Right atrium auricular region (tissue), 2 donors: ENCODE measurements around the gene APBA1. TPM values are rescaled to one million over a fixed set of nuclear protein-coding genes. Genes with fewer than 3 reads are reported as not detected.

Experiments used
- DNase-seq: peaks from one replicate; pipeline ENCODE4 v3.0.0-alpha.2; 2019; ENCODE audit warnings: low spot score
- H3K27ac ChIP-seq, 2 donors: fragments of 200-600 bp; sonication (generic); 1 replicate in 1 of 2; 2 replicates in 1 of 2; pipeline ENCODE4 v1.5.1; 2016 to 2019
- H3K27me3 ChIP-seq, 2 donors: fragments of 200-600 bp; sonication (generic); one replicate each; pipeline versions ENCODE4 v1.5.1 to v1.6.0; 2017 to 2019
- H3K36me3 ChIP-seq: fragments of 200-600 bp; sonication (generic); one replicate; pipeline ENCODE4 v1.5.1; 2016
- H3K4me1 ChIP-seq, 2 donors: fragments of 200-600 bp; sonication (generic); one replicate each; pipeline versions ENCODE4 v1.5.1 to v1.6.0; 2017 to 2019
- H3K4me3 ChIP-seq, 2 donors: fragments of 200-600 bp; sonication (generic); 1 replicate in 1 of 2; 2 replicates in 1 of 2; pipeline ENCODE4 v1.5.1; 2017 to 2019; ENCODE audit warnings: mild to moderate bottlenecking in 1 of 2, moderate library complexity in 1 of 2
- H3K9me3 ChIP-seq, 2 donors: fragments of 200-600 bp; sonication (generic); one replicate each; pipeline ENCODE4 v1.5.1; 2019
- total RNA-seq, 2 donors: library from RNA; depleted of rRNA; stranded (reverse); fragments of >200 nt; gene quantifications; one replicate each; pipeline ENCODE4 v1.1.0, GENCODE V29; 2016
- TF ChIP-seq, protein P1 (sequence below), 2 donors: fragments of 200-600 bp; sonication (generic); IDR thresholded peaks; one replicate each; pipeline ENCODE4 v1.5.1; 2019; ENCODE audit warnings: antibody characterized with exemption in 2 of 2

Gene APBA1
- total RNA-seq, 2 donors from 2014 or later: 5.6 to 12.1 TPM

DNA sequence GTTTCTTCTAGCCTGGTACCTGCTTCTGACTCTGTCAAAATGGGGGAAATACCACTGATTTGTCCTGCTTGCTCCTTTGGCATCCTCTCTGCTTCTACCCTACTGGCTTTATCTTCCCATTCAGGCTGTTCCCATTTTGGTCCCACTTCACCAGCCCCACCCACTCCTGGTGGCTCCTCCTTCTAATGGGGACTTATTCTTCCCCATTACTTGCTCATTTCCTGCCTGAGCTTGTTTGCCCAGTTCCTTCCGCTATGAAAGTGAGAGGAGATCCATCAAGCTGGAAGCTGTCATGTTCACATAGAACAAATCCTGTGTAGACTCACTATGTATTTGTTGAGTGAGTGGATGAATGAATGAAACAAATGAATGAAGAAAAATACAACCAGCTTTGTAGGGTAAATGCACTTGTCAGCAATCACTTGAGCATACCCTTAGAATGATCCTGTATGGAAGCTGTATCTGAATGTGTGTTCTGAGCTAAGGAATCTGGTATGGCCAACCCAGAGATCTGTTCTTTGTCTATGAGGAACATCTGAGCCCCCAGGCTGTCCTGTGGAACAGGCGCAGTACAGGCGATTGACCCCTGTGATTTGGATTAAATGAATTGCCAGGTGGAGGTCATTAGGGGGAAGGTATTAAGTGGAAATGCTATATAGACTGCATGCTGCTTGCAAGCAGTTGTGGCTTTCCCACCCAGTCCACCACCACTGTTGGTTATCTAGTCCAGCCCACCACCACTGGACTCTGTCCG is 89.5 kb downstream of the APBA1 start:
- H3K27me3 ChIP-seq: no peaks in the 10 kb centered on the region
- H3K4me1 ChIP-seq: peaks cover 0 to 8% of the 10 kb centered on the region in 2 donors
- no peak for DNase-seq
- H3K36me3 ChIP-seq: no peaks in the 10 kb centered on the region
- no peak overlapping the region for H3K27ac ChIP-seq
- TF ChIP-seq, protein P1, sequence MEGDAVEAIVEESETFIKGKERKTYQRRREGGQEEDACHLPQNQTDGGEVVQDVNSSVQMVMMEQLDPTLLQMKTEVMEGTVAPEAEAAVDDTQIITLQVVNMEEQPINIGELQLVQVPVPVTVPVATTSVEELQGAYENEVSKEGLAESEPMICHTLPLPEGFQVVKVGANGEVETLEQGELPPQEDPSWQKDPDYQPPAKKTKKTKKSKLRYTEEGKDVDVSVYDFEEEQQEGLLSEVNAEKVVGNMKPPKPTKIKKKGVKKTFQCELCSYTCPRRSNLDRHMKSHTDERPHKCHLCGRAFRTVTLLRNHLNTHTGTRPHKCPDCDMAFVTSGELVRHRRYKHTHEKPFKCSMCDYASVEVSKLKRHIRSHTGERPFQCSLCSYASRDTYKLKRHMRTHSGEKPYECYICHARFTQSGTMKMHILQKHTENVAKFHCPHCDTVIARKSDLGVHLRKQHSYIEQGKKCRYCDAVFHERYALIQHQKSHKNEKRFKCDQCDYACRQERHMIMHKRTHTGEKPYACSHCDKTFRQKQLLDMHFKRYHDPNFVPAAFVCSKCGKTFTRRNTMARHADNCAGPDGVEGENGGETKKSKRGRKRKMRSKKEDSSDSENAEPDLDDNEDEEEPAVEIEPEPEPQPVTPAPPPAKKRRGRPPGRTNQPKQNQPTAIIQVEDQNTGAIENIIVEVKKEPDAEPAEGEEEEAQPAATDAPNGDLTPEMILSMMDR (IDR thresholded peaks at IDR 0.05): no peak
- H3K9me3 ChIP-seq: no peaks in the 10 kb centered on the region
- H3K4me3 ChIP-seq: no peak overlapping the region

DNA sequence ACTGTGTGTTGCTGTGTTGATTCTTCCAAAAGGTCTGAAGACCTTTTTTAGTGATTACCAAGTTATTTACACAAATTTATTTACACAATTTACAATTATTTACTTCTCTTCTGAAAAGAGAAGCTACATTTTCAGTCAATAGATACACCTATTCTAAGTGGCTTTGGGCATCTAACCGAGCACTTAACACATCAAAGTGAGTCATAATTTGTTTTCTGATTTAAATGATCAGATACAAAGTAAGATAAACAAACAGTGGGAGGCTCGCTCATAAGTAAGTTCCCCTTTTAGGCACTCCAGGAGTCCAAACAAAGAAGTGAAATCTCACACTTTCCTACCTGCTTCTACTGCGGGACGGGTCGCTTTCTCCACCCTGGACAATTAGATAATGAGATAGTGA is 90.2 kb downstream of the APBA1 start:
- no peak for DNase-seq
- H3K36me3 ChIP-seq: no peaks in the 10 kb centered on the region
- H3K4me3 ChIP-seq: no peak overlapping the region
- H3K27me3 ChIP-seq: no peaks in the 10 kb centered on the region
- TF ChIP-seq, protein P1 (IDR thresholded peaks at IDR 0.05): no peak
- H3K27ac ChIP-seq: no peak overlapping the region
- H3K9me3 ChIP-seq: no peaks in the 10 kb centered on the region
- peaks cover 0 to 8% of the 10 kb centered on the region in 2 donors for H3K4me1 ChIP-seq

DNA sequence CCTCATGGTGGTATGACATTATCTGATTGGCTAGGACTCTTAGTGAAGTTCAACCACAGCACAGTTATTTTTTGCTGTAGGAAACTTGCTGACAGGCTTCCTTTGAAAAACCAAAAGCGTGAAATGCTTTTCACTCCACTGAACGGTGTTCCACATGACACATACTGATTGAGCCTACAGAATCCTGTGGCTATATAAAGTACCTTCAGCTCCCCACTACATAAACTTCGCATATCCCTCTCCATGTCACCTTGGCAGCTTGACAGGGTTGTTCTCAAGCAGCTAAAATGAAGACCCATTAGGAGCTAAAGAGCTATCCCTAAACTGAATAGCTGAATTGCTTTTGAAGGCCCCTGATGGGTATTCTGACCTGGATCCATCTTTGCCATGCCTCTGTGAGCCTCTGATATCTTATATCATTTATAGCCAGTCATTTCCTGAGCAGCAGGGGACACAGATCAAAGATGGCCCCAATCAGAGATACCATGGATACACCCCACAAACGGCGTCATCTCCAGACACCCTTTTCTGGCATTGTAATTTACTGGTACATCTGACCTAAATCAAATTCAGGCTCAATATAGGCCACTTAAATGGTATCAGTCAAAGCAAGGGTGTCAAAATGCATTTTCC is 91.5 kb downstream of the APBA1 start:
- Histone ChIP-seq H3K9me3 (no peaks in the 10 kb centered on the region), H3K4me1 (peaks cover 0 to 8% of the 10 kb centered on the region in 2 donors), H3K4me3 (no peak overlapping the region), H3K27me3 (no peaks in the 10 kb centered on the region), H3K36me3 (no peaks in the 10 kb centered on the region), H3K27ac (peak overlapping the region; percentile 28 to 58)
- TF ChIP-seq, protein P1 (IDR thresholded peaks at IDR 0.05): no peak
- no peak for DNase-seq

DNA sequence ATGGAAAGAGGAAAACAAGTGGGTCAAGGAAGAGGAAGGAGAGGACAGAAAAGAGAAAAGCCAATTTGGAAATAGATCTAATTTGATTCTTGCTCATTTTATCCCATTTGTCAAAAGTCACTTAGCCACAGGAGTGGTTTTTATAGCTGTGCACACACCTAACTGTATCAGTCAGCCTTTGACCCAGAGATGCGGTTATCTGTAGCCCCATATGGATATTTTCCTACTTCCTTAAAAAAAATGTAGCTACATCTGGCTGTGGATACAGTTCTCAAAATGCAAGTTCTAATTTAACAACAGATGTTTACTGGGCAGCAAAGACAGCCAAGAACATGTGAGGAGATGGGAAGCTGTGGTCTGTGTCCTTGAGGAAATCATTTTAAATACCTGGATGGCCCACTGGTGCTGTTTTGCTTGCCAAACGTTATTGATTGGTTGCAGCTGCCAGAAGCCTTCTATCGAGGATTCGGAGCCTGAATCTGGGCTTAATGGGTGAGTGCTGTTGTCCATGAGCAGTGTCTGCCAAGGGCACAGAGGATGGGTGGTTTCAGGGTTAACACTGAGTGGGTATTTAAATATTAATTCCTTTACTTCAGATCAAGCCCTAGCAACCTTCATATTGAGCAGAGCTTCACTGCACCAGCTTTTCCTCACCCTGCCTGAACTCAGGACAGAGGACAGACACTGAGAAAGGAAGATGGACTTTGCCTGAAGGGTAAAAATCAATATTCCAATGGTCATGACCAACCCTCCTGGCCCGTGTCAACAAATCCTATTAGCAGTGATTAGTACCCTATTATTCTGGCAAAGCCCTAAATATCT is 92.2 kb downstream of the APBA1 start:
- Histone ChIP-seq H3K4me3 (no peak overlapping the region), H3K27ac (peak overlapping the region in 1 of 2 donors; percentile 58), H3K27me3 (no peaks in the 10 kb centered on the region), H3K9me3 (no peaks in the 10 kb centered on the region), H3K4me1 (peaks cover 0 to 8% of the 10 kb centered on the region in 2 donors), H3K36me3 (no peaks in the 10 kb centered on the region)
- no peak for DNase-seq
- TF ChIP-seq, protein P1 (IDR thresholded peaks at IDR 0.05): no peak

DNA sequence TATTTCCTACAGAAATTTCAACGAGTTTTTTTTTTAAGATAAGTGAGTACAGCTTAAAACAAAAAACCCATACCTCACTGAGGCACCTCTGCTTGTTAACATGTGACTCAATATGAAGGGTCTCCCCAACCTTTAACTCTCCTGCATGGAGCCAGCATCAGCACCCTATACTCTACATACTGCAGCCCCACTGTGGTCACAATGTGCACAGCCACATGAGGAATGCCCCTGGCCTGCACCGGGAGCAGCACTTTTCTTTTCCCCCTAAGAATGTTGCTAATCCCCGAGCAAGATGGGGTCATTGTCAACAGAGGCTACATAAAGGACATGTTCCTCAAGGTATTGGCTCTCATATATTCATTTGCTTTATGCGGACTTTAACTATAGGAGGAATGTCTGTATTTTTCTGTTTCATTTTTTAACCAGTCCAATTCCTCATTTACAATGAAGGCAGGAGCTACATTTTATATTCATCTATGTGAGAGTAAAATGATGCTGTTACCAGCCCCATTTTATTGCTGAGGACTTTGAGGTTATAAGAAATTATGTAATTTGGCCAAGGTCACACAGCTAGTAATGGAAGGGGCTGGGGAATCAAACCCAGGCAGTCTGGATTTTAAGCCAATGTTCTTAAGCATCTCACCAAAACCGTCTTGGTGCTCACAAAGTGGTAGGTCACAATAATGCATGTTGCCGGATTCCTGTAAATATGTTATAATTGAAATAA is 93.0 kb downstream of the APBA1 start:
- Histone ChIP-seq H3K9me3 (no peaks in the 10 kb centered on the region), H3K27me3 (no peaks in the 10 kb centered on the region), H3K4me1 (peaks cover 0 to 10% of the 10 kb centered on the region in 2 donors), H3K27ac (no peak overlapping the region), H3K36me3 (no peaks in the 10 kb centered on the region), H3K4me3 (no peak overlapping the region)
- no peak for DNase-seq
- TF ChIP-seq, protein P1 (IDR thresholded peaks at IDR 0.05): no peak
